ENCODE measurements around the gene ARHGEF10L.

Gene ARHGEF10L

GRCh38 chr1:17566892-17567291, 27.4 kb downstream of the ARHGEF10L start:
- no peak overlapping the region for H3K27ac ChIP-seq
- ChIA-PET CTCF (interaction anchor here (0.6 kb wide), 1 partner anchor 128 kb away, joined by 5 read pairs; no protein-coding TSS in a partner anchor), POLR2A (ENCODE audit: low non-redundant PET) (no interaction called here)

GRCh38 chr1:17567582-17567981, 28.1 kb downstream of the ARHGEF10L start:
- ChIA-PET POLR2A (ENCODE audit: low non-redundant PET) (no interaction called here), CTCF (no interaction called here)
- no peak for DNase-seq (ENCODE audit: low spot score)
- H3K27ac ChIP-seq = no peak overlapping the region
- no peak for TF ChIP-seq CTCF (conservative IDR thresholded peaks at IDR 0.05; ENCODE audit: low read depth)

More at GRCh38 chr1:17566892-17567291, 27.4 kb downstream of the ARHGEF10L start:
- TF ChIP-seq CTCF (conservative IDR thresholded peaks at IDR 0.05; ENCODE audit: low read depth) = no peak
- no peak for DNase-seq (ENCODE audit: low spot score)

- POLR2A ChIA-PET (ENCODE audit: low non-redundant PET) = no interaction called here
- CTCF ChIA-PET = interaction anchor here (1.0 kb wide), 1 partner anchor 38 kb away, joined by 3 read pairs; no protein-coding TSS in a partner anchor
- peak overlapping the region; percentile 78; the same call in 1 of the 2 replicates for H3K27ac ChIP-seq
- DNase-seq (ENCODE audit: low spot score) = no peak
- no peak for TF ChIP-seq CTCF (conservative IDR thresholded peaks at IDR 0.05; ENCODE audit: low read depth)
Observed at GRCh38 chr1:17568014-17568900, 28.8 kb downstream of the ARHGEF10L start.

- H3K27ac ChIP-seq = peak overlapping the region; percentile 78
- DNase-seq (ENCODE audit: low spot score) = no peak
- ChIA-PET CTCF (interaction anchor here (1.0 kb wide), 1 partner anchor 37 kb away, joined by 3 read pairs; no protein-coding TSS in a partner anchor), POLR2A (ENCODE audit: low non-redundant PET) (no interaction called here)
- TF ChIP-seq CTCF (conservative IDR thresholded peaks at IDR 0.05; ENCODE audit: low read depth) = no peak
Observed at GRCh38 chr1:17569200-17570139, 30.0 kb downstream of the ARHGEF10L start.

- no peak for TF ChIP-seq CTCF (conservative IDR thresholded peaks at IDR 0.05; ENCODE audit: low read depth)
- CTCF ChIA-PET = no interaction called here
- no peak for DNase-seq (ENCODE audit: low spot score)
- H3K27ac ChIP-seq = peak overlapping the region; percentile 78
- POLR2A ChIA-PET (ENCODE audit: low non-redundant PET) = no interaction called here
Observed at GRCh38 chr1:17570228-17570627, 30.7 kb downstream of the ARHGEF10L start.
